PC-3 (cell line): ENCODE measurements around the gene LRRC61.
"Not testable (repeated sequence)": the region's sequence is repeated elsewhere in the genome, so short reads cannot be mapped to it uniquely, and the experiment has no call there.

Experiments
- EZH2 ChIP-seq: fragments of 300-600 bp; sonication (generic); IDR thresholded peaks from one replicate; pipeline ENCODE4 v1.6.1; 2017; ENCODE audit warnings: antibody characterized with exemption, mild to moderate bottlenecking, low read length; ENCODE audit not compliant: unreplicated experiment
- EZH2phosphoT487 ChIP-seq: fragments of 300-600 bp; sonication (generic); IDR thresholded peaks from 2 replicates; pipeline ENCODE4 v1.6.1; 2018; ENCODE audit warnings: mild to moderate bottlenecking, antibody characterized with exemption, low read length, borderline replicate concordance
- TF ChIP-seq, protein P1 (sequence below): fragments of 300-600 bp; sonication (generic); conservative IDR thresholded peaks from 2 replicates; pipeline ENCODE4 v1.5.1; 2017; ENCODE audit warnings: antibody characterized with exemption, low read depth, mild to moderate bottlenecking, low read length

DNA sequence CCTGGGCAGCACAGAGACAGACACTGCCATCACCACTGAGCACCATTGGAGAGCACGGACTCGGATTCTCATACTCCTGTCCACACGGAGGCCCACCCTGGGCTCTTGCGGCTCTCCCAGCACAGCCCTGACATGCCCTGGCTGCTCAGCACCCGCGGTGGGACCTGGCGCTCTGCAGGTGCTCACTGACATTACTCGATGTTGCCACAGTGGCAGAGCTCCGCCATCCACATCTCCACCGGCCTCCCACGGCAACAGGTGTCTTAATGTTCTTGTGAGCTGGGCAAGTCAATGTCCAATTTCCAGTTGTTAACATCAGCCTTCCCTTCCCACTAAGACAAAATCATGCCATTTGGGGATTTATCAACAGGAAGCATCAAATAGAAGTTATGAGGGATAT, 44.8 kb upstream of the LRRC61 start:
- TF ChIP-seq, protein P1, sequence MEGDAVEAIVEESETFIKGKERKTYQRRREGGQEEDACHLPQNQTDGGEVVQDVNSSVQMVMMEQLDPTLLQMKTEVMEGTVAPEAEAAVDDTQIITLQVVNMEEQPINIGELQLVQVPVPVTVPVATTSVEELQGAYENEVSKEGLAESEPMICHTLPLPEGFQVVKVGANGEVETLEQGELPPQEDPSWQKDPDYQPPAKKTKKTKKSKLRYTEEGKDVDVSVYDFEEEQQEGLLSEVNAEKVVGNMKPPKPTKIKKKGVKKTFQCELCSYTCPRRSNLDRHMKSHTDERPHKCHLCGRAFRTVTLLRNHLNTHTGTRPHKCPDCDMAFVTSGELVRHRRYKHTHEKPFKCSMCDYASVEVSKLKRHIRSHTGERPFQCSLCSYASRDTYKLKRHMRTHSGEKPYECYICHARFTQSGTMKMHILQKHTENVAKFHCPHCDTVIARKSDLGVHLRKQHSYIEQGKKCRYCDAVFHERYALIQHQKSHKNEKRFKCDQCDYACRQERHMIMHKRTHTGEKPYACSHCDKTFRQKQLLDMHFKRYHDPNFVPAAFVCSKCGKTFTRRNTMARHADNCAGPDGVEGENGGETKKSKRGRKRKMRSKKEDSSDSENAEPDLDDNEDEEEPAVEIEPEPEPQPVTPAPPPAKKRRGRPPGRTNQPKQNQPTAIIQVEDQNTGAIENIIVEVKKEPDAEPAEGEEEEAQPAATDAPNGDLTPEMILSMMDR = not testable (repeated sequence)
- TF ChIP-seq EZH2, EZH2phosphoT487: not testable (repeated sequence)
